WERI-Rb-1 (cell line): ENCODE results near the gene PRR36.

ENCODE experiments used
- DNase-seq: peaks from one replicate; pipeline ENCODE4 v3.0.0-alpha.2; 2020
- H3K27ac ChIP-seq: fragments of 250-450 bp; sonication (Bioruptor Pico); 2 replicates; pipeline ENCODE4 v1.5.1; 2020; ENCODE audit warnings: mild to moderate bottlenecking, moderate library complexity
- H3K27me3 ChIP-seq: fragments of 250-450 bp; sonication (Bioruptor Pico); 2 replicates; pipeline ENCODE4 v1.5.1; 2021; ENCODE audit warnings: mild to moderate bottlenecking, low read depth, moderate library complexity; ENCODE audit not compliant: insufficient read depth, severe bottlenecking
- H3K36me3 ChIP-seq: fragments of 250-450 bp; sonication (Bioruptor Pico); 2 replicates; pipeline ENCODE4 v1.5.1; 2020; ENCODE audit warnings: mild to moderate bottlenecking, moderate library complexity
- H3K4me3 ChIP-seq: 2 replicates; pipeline ENCODE4 v1.5.1; 2011; ENCODE audit warnings: low read depth, mild to moderate bottlenecking, control low read depth, low read length
- H3K9me3 ChIP-seq: fragments of 250-450 bp; sonication (Bioruptor Pico); 2 replicates; pipeline ENCODE4 v1.5.1; 2021; ENCODE audit warnings: mild to moderate bottlenecking, moderate library complexity; ENCODE audit not compliant: severe bottlenecking
- TF ChIP-seq, protein P1 (sequence below): IDR thresholded peaks from 2 replicates; pipeline ENCODE4 v1.5.1; 2011; ENCODE audit warnings: low read depth, mild to moderate bottlenecking, control low read depth, inconsistent platforms, low read length

The PRR36 gene

DNA sequence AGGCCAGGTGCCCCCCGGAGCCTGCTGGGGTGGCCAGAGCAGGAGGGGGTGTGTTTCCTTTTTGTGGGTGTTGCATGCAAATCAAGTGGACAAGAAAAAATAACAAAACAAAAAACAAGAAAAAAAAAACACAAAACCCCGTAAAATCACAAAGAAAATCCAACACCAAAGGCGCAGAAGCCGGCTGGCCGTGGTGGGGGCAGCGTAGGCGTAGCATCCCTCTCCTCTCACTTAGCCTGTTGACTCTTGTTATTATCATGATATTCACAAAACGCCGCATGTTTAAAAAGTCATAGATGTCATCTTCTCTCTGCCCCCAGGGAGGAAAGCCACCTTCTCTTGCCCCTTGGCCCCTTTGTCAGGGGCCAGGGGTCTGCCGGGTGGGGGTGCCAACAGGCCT lies 39.5 kb upstream of the PRR36 start:
- Histone ChIP-seq H3K27ac (no peak overlapping the region), H3K4me3 (no peak overlapping the region), H3K27me3 (no peaks in the 10 kb centered on the region), H3K9me3 (peaks cover 4% of the 10 kb centered on the region), H3K36me3 (peaks cover 31% of the 10 kb centered on the region)
- DNase-seq = no peak
- TF ChIP-seq, protein P1, sequence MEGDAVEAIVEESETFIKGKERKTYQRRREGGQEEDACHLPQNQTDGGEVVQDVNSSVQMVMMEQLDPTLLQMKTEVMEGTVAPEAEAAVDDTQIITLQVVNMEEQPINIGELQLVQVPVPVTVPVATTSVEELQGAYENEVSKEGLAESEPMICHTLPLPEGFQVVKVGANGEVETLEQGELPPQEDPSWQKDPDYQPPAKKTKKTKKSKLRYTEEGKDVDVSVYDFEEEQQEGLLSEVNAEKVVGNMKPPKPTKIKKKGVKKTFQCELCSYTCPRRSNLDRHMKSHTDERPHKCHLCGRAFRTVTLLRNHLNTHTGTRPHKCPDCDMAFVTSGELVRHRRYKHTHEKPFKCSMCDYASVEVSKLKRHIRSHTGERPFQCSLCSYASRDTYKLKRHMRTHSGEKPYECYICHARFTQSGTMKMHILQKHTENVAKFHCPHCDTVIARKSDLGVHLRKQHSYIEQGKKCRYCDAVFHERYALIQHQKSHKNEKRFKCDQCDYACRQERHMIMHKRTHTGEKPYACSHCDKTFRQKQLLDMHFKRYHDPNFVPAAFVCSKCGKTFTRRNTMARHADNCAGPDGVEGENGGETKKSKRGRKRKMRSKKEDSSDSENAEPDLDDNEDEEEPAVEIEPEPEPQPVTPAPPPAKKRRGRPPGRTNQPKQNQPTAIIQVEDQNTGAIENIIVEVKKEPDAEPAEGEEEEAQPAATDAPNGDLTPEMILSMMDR = no peak

DNA sequence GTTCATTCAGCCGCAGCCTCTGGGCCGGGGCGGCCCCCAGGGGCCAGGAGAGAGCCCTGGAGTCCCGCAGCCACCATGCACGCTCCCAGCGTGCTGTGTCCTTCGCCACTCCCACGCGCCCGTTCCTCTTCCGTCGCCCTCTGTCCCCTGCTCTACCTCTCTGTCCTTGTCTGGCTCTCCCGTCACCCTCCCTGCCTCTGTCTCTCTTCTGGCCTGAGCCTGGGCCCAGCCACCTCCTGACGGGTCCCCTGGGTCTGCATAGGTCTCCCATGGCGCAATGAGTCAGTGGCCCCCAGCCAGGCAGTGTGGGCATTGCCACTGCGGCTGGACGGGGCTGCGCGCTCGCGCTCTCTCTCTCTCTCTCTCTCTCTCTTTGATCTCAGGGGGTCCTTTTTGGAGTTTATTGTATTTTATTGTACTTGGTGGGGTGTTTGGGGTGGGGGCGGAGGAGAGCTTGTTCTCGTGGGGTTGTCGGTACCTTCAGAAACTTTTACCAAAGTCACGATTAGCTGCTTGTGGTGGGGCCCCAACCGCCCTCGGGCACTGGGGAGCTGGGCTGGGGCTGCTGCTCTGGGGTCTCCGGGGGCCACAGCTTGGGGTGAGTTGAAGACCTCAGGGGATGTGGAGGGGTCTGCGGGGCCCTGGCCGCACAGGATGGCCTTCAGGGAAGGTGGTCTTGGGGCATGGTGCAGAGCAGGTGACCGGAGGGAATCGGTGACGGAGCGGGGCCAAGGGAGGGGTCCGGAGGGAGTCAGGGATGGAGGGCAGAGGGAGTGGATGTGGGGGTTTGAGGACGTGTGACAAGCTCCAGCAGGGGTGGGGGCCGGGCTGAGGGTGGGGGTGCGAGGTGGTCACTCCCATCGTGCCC lies 38.7 kb upstream of the PRR36 start:
- peak; percentile 8 for DNase-seq
- TF ChIP-seq, protein P1 = no peak
- no peaks in the 10 kb centered on the region for H3K27me3 ChIP-seq
- peaks cover 4% of the 10 kb centered on the region for H3K9me3 ChIP-seq
- no peak overlapping the region for H3K27ac ChIP-seq
- peaks cover 31% of the 10 kb centered on the region for H3K36me3 ChIP-seq
- no peak overlapping the region for H3K4me3 ChIP-seq

DNA sequence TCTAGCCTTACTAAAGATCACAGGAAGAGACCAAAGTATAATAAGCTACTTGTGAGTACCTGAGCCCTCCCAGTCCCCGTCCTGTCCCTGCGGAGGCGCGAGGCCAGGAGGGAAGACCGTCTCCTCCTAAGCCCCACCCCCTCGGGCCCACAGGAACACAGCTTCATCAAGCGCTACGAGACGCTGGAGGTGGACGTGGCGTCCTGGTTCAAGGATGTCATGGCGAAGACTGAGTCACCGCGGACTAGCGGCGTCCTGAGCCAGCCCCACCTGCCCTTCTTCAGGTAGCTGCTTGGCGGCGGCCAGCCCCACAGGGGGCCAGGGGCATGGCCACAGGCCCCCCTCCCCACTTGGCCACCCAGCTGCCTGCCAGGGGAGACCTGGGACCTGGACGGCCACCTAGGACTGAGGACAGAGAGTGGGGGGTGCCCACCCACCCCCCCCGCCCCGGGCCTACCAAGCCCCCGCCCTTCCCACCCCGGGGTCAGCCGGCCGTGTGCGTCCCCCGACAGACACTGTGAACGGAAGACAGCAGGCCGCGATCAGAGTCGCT lies 38.0 kb upstream of the PRR36 start:
- H3K36me3 ChIP-seq = peaks cover 34% of the 10 kb centered on the region
- peak; percentile 5 for DNase-seq
- TF ChIP-seq, protein P1 = no peak

DNA sequence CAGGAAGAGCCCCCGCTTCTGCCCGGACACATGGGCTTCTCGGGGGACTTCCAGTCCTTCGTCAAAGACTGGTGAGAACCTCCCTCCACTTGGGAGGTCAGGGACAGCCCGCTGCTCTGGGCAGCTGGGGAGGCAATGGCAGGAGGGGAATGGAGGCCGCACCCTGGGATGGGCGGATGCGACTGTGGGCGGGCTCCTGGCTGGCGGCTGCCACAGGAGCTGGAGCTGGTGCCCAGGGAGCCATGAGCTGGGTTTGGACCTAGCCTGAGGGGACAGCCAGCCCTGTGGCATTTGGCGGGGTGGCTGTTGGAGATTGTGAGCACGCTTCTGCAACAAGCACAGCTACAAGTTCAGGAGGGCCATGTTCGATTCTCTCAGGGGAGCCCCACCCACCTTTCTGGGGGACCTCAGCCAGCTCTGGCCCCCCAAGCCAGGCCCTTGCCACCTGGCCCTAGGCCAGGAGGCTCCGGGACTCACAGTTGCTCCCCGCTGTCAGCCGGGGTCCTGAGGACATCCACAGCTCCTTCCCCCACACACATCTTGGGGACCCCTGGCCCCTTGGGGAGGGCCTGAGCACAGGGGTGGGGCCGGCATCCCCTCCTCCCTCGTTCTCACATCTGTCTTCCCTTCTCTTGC lies 37.4 kb upstream of the PRR36 start:
- H3K27ac ChIP-seq = no peak overlapping the region
- no peaks in the 10 kb centered on the region for H3K9me3 ChIP-seq
- H3K27me3 ChIP-seq = no peaks in the 10 kb centered on the region
- TF ChIP-seq, protein P1 = no peak
- DNase-seq = no peak
- H3K4me3 ChIP-seq = no peak overlapping the region
- peaks cover 37% of the 10 kb centered on the region for H3K36me3 ChIP-seq

More for the DNA sequence above, 38.0 kb upstream of the PRR36 start:
- no peaks in the 10 kb centered on the region for H3K27me3 ChIP-seq
- peaks cover 4% of the 10 kb centered on the region for H3K9me3 ChIP-seq
- no peak overlapping the region for H3K4me3 ChIP-seq
- no peak overlapping the region for H3K27ac ChIP-seq

DNA sequence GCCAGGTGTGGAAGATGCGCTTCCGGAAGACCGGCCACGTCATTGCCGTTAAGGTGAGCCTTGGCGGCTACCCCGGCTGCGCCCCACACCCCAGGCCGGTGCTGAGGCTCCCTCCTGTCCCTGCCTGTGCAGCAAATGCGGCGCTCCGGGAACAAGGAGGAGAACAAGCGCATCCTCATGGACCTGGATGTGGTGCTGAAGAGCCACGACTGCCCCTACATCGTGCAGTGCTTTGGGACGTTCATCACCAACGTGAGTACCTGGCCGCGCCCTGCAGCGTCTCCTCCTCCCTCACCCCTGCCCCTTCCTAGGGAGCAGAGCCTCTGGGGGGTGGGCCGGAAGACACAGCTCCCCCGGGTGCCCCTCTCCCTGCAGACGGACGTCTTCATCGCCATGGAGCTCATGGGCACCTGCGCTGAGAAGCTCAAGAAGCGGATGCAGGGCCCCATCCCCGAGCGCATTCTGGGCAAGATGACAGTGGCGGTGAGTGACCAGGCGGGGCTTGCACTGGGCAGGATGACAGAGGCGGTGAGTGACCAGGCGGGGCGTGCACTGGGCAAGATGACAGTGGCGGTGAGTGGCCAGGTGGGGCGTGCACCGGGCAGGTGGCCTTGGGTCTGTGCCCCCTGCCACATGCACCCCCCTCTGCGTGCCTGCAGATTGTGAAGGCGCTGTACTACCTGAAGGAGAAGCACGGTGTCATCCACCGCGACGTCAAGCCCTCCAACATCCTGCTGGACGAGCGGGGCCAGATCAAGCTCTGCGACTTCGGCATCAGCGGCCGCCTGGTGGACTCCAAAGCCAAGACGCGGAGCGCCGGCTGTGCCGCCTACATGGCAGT lies 36.4 kb upstream of the PRR36 start:
- no peaks in the 10 kb centered on the region for H3K9me3 ChIP-seq
- no peak for DNase-seq
- no peaks in the 10 kb centered on the region for H3K27me3 ChIP-seq
- no peak overlapping the region for H3K4me3 ChIP-seq
- TF ChIP-seq, protein P1 = no peak
- H3K27ac ChIP-seq = no peak overlapping the region
- H3K36me3 ChIP-seq = peaks cover 48% of the 10 kb centered on the region
